GM11168 (cell line): ENCODE data around the gene MOB2.

Source experiments
- in situ Hi-C: fragments of 300-500 bp; cut with MboI; formaldehyde crosslinking; loops from one replicate; pipeline ENCODE4 v1.12.0; 2022; ENCODE audit warnings: low sequenced_read_pairs; ENCODE audit not compliant: unreplicated experiment

The MOB2 gene

GRCh38 chr11:1507381-1508140 lies 21.0 kb upstream of the MOB2 start:
- in situ Hi-C loops, result loop anchor here (25.0 kb wide), 1 partner anchor 295 kb away; the partner anchor contains the start of gene MUC5B

GRCh38 chr11:1506981-1507380 lies 20.4 kb upstream of the MOB2 start:
- in situ Hi-C loops, result loop anchor here (25.0 kb wide), 1 partner anchor 295 kb away; the partner anchor contains the start of gene MUC5B

- in situ Hi-C loops, result loop anchor here (25.0 kb wide), 1 partner anchor 293 kb away; the partner anchor contains the start of gene MUC5B
Measured at GRCh38 chr11:1505480-1505879, 18.9 kb upstream of the MOB2 start.

- in situ Hi-C loops, result loop anchor here (25.0 kb wide), 1 partner anchor 292 kb away; the partner anchor contains the start of gene MUC5B
Measured at GRCh38 chr11:1504581-1505290, 18.2 kb upstream of the MOB2 start.

GRCh38 chr11:1504138-1504537 lies 17.6 kb upstream of the MOB2 start:
- in situ Hi-C loops, result loop anchor here (25.0 kb wide), 1 partner anchor 292 kb away; the partner anchor contains the start of gene MUC5B

GRCh38 chr11:1503708-1504104 lies 17.1 kb upstream of the MOB2 start:
- in situ Hi-C loops, result loop anchor here (25.0 kb wide), 1 partner anchor 291 kb away; the partner anchor contains the start of gene MUC5B

- in situ Hi-C loops, result loop anchor here (25.0 kb wide), 1 partner anchor 291 kb away; the partner anchor contains the start of gene MUC5B
Measured at GRCh38 chr11:1502954-1503707, 16.6 kb upstream of the MOB2 start.

GRCh38 chr11:1502168-1502953 lies 15.8 kb upstream of the MOB2 start:
- in situ Hi-C loops, result loop anchor here (25.0 kb wide), 1 partner anchor 290 kb away; the partner anchor contains the start of gene MUC5B

GRCh38 chr11:1501421-1502167 lies 15.0 kb upstream of the MOB2 start:
- in situ Hi-C loops, result loop anchor here (25.0 kb wide), 1 partner anchor 289 kb away; the partner anchor contains the start of gene MUC5B

- in situ Hi-C loops, result loop anchor here (25.0 kb wide), 1 partner anchor 288 kb away; the partner anchor contains the start of gene MUC5B
Measured at GRCh38 chr11:1500466-1501420, 14.2 kb upstream of the MOB2 start.

- in situ Hi-C loops, result loop anchor here (25.0 kb wide), 1 partner anchor 288 kb away; the partner anchor contains the start of gene MUC5B
Measured at GRCh38 chr11:1499899-1500298, 13.3 kb upstream of the MOB2 start.

GRCh38 chr11:1499261-1499890 lies 12.8 kb upstream of the MOB2 start:
- in situ Hi-C loops, result no loop called here

- in situ Hi-C loops, result no loop called here
Measured at GRCh38 chr11:1498262-1498661, 11.7 kb upstream of the MOB2 start.

- in situ Hi-C loops, result no loop called here
Measured at GRCh38 chr11:1497600-1497999, 11.0 kb upstream of the MOB2 start.

GRCh38 chr11:1496761-1497095 lies 10.1 kb upstream of the MOB2 start:
- in situ Hi-C loops, result no loop called here

- in situ Hi-C loops, result no loop called here
Measured at GRCh38 chr11:1496091-1496760, 9.6 kb upstream of the MOB2 start.

- in situ Hi-C loops, result no loop called here
Measured at GRCh38 chr11:1494650-1495049, 8.1 kb upstream of the MOB2 start.
